ENCODE data around the gene CDH5. TPM values are rescaled to one million over a fixed set of nuclear protein-coding genes. Genes with fewer than 3 reads are reported as not detected.

CDH5 gene
- total and polyA plus RNA-seq, 2 donors from 2014 or later: 13.9 to 41.3 TPM

GRCh38 chr16:66409156-66409555 lies 42.7 kb downstream of the CDH5 start:
- FAIRE-seq (no peak), DNase-seq (no peak)
- Histone ChIP-seq H3K9ac (ENCODE audit: low read length in 3 of 3) (no peak overlapping the region), H3K4me3 (ENCODE audit: low read length in 3 of 3) (no peak overlapping the region), H3K36me3 (ENCODE audit: control insufficient read depth in 2 of 3, insufficient read depth in 3 of 3, low read length in 3 of 3) (no peaks in the 10 kb centered on the region), H3K9me3 (ENCODE audit: control insufficient read depth in 2 of 3, insufficient read depth in 1 of 3, low read length in 3 of 3) (peaks cover 0 to 4% (median 3%) of the 10 kb centered on the region in 3 donors), H3K27me3 (ENCODE audit: control insufficient read depth, insufficient read depth, low read length) (no peaks in the 10 kb centered on the region), H3K4me1 (ENCODE audit: control insufficient read depth in 2 of 3, insufficient read depth in 2 of 3, low read depth in 1 of 3, low read length in 3 of 3) (peaks cover 0 to 8% (median 0%) of the 10 kb centered on the region in 3 donors), H3K27ac (ENCODE audit: low read depth in 2 of 2, low read length in 2 of 2) (no peak overlapping the region)
- TF ChIP-seq CTCF (IDR thresholded peaks at IDR 0.05; ENCODE audit: borderline replicate concordance, extremely low read depth, insufficient read depth): no peak
- intact Hi-C loops (cut with DNase I): loop anchor here (10.0 kb wide), 1 partner anchor 196 kb away; the partner anchor contains the start of gene CMTM3

GRCh38 chr16:66412182-66412581 lies 45.7 kb downstream of the CDH5 start:
- TF ChIP-seq CTCF (IDR thresholded peaks at IDR 0.05; ENCODE audit: borderline replicate concordance, extremely low read depth, insufficient read depth): no peak

GRCh38 chr16:66414891-66415290 lies 48.4 kb downstream of the CDH5 start:
- intact Hi-C loops (cut with DNase I): no loop called here

More at GRCh38 chr16:66412182-66412581, 45.7 kb downstream of the CDH5 start:
- no peaks in the 10 kb centered on the region for H3K36me3 ChIP-seq (ENCODE audit: control insufficient read depth in 2 of 3, insufficient read depth in 3 of 3, low read length in 3 of 3)
- H3K27me3 ChIP-seq (ENCODE audit: control insufficient read depth, insufficient read depth, low read length): no peaks in the 10 kb centered on the region
- H3K4me3 ChIP-seq (ENCODE audit: low read length in 3 of 3): no peak overlapping the region
- DNase-seq (no peak), FAIRE-seq (no peak)
- H3K9ac ChIP-seq (ENCODE audit: low read length in 3 of 3): no peak overlapping the region
- H3K9me3 ChIP-seq (ENCODE audit: control insufficient read depth in 2 of 3, insufficient read depth in 1 of 3, low read length in 3 of 3): peaks cover 0 to 4% (median 0%) of the 10 kb centered on the region in 3 donors
- no peak overlapping the region for H3K27ac ChIP-seq (ENCODE audit: low read depth in 2 of 2, low read length in 2 of 2)
- intact Hi-C loops (cut with DNase I): no loop called here
- H3K4me1 ChIP-seq (ENCODE audit: control insufficient read depth in 2 of 3, insufficient read depth in 2 of 3, low read depth in 1 of 3, low read length in 3 of 3): peaks cover 0 to 2% (median 0%) of the 10 kb centered on the region in 3 donors

More at GRCh38 chr16:66414891-66415290, 48.4 kb downstream of the CDH5 start:
- DNase-seq: peak in 1 of 5 donors; percentile 1
- no peak overlapping the region for H3K27ac ChIP-seq (ENCODE audit: low read depth in 2 of 2, low read length in 2 of 2)
- H3K9ac ChIP-seq (ENCODE audit: low read length in 3 of 3): no peak overlapping the region
- TF ChIP-seq CTCF (IDR thresholded peaks at IDR 0.05; ENCODE audit: borderline replicate concordance, extremely low read depth, insufficient read depth): no peak
- no peaks in the 10 kb centered on the region for H3K27me3 ChIP-seq (ENCODE audit: control insufficient read depth, insufficient read depth, low read length)
- H3K36me3 ChIP-seq (ENCODE audit: control insufficient read depth in 2 of 3, insufficient read depth in 3 of 3, low read length in 3 of 3): no peaks in the 10 kb centered on the region
- FAIRE-seq: no peak
- peaks cover 0 to 4% (median 0%) of the 10 kb centered on the region in 3 donors for H3K9me3 ChIP-seq (ENCODE audit: control insufficient read depth in 2 of 3, insufficient read depth in 1 of 3, low read length in 3 of 3)
- H3K4me3 ChIP-seq (ENCODE audit: low read length in 3 of 3): no peak overlapping the region
- H3K4me1 ChIP-seq (ENCODE audit: control insufficient read depth in 2 of 3, insufficient read depth in 2 of 3, low read depth in 1 of 3, low read length in 3 of 3): no peaks in the 10 kb centered on the region

Data from kidney (tissue), 14 donors.